Osteocyte (in vitro differentiated cells): ENCODE measurements around the gene MGST2. TPM values are rescaled to one million over a fixed set of nuclear protein-coding genes. Genes with fewer than 3 reads are reported as not detected.

Experiments used
- DNase-seq: peaks from one replicate; pipeline ENCODE4 v3.0.0; 2021; ENCODE audit warnings: mixed read lengths; ENCODE audit not compliant: unreplicated experiment; ENCODE audit errors: extremely low spot score
- H3K27ac Mint-ChIP-seq: one replicate; pipeline ENCODE4 v1.8.0; 2021; ENCODE audit warnings: mild to moderate bottlenecking, mixed read lengths; ENCODE audit not compliant: unreplicated experiment
- H3K27me3 Mint-ChIP-seq: one replicate; pipeline ENCODE4 v1.8.0; 2021; ENCODE audit warnings: mixed read lengths; ENCODE audit not compliant: unreplicated experiment
- H3K36me3 Mint-ChIP-seq: one replicate; pipeline ENCODE4 v1.8.0; 2021; ENCODE audit warnings: mixed read lengths; ENCODE audit not compliant: unreplicated experiment
- H3K4me1 Mint-ChIP-seq: one replicate; pipeline ENCODE4 v1.8.0; 2021; ENCODE audit warnings: mixed read lengths; ENCODE audit not compliant: unreplicated experiment
- H3K4me3 Mint-ChIP-seq: one replicate; pipeline ENCODE4 v1.8.0; 2021; ENCODE audit warnings: mild to moderate bottlenecking, moderate library complexity, mixed read lengths; ENCODE audit not compliant: unreplicated experiment
- H3K9me3 Mint-ChIP-seq: one replicate; pipeline ENCODE4 v1.8.0; 2021; ENCODE audit warnings: mixed read lengths; ENCODE audit not compliant: unreplicated experiment
- CTCF ChIP-seq: fragments of 200-600 bp; sonication (generic); IDR thresholded peaks from 2 replicates; pipeline ENCODE4 v1.5.0; 2021; ENCODE audit warnings: antibody characterized with exemption, mild to moderate bottlenecking, moderate library complexity
- total RNA-seq: library from RNA; stranded (reverse); gene quantifications from 2 replicates; pipeline ENCODE4 v1.2.1, GENCODE V29; 2021

MGST2 gene
- total RNA-seq, 1 donor from 2014 or later, result 29.9 TPM

GRCh38 chr4:139659735-139660424, 5.7 kb upstream of the MGST2 start:
- peaks cover 3% of the 10 kb centered on the region for H3K27me3 Mint-ChIP-seq
- no peak for DNase-seq
- no peak overlapping the region for H3K27ac Mint-ChIP-seq
- no peaks in the 10 kb centered on the region for H3K9me3 Mint-ChIP-seq
- TF ChIP-seq CTCF, result no peak
- no peak overlapping the region for H3K4me3 Mint-ChIP-seq
- H3K36me3 Mint-ChIP-seq, result no peaks in the 10 kb centered on the region
- peaks cover 7% of the 10 kb centered on the region for H3K4me1 Mint-ChIP-seq

DNA sequence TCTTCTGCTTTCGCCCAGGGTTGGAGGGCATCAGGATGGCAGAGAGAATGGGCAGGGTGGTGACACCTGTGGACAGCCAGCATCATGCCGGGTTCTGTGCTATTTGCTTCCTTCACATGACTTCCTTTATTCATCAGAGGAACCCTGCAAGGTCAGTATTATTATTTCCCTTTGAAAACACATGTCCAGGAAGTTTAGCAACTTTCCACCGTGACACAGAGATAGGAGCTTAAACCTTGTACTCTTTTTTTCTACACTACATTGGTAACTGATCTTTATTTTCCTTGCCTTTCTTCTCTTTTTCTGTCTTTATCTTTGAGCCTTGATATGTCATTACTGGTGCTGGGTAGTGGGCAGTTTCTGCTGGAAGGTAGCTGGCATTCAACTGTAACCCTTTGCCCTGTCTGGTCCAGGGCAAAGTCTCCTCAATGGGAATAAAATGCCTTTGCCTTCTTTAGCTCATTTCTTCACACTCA, 5.0 kb upstream of the MGST2 start:
- Mint-ChIP-seq H3K4me1 (peaks cover 12% of the 10 kb centered on the region), H3K27me3 (peaks cover 2% of the 10 kb centered on the region), H3K9me3 (no peaks in the 10 kb centered on the region), H3K4me3 (no peak overlapping the region), H3K36me3 (no peaks in the 10 kb centered on the region), H3K27ac (no peak overlapping the region)
- no peak for DNase-seq
- TF ChIP-seq CTCF, result no peak

DNA sequence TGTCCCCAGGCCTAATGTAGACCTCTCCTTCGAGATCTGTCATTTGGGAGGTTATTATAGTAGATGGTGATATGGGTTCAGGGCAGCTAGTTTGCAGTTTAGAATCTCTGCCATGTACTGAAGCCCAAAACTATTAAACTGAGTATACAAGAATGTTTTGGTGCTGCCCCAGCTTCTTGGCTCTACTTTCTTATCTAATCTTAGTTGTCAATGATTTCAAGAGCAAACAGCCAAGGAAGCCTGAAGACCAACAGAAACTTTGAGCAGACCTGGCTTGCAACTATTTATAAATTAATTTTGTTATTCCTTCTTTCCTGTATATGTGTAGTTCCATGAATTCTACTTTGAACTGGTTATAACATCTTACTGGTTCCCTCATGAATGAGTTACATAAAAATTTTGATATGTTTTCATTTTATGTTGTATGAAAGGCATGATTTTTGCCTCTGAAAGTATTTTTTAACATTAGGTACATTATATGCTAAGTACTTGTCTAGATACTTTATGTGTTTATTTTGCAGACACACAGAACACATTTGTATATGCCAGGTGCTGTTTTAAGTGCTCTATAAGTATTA, 2.0 kb upstream of the MGST2 start:
- H3K27ac Mint-ChIP-seq, result no peak overlapping the region
- H3K4me3 Mint-ChIP-seq, result no peak overlapping the region
- no peaks in the 10 kb centered on the region for H3K9me3 Mint-ChIP-seq
- TF ChIP-seq CTCF, result no peak
- DNase-seq, result no peak
- peaks cover 32% of the 10 kb centered on the region for H3K4me1 Mint-ChIP-seq
- no peaks in the 10 kb centered on the region for H3K36me3 Mint-ChIP-seq
- H3K27me3 Mint-ChIP-seq, result no peaks in the 10 kb centered on the region

DNA sequence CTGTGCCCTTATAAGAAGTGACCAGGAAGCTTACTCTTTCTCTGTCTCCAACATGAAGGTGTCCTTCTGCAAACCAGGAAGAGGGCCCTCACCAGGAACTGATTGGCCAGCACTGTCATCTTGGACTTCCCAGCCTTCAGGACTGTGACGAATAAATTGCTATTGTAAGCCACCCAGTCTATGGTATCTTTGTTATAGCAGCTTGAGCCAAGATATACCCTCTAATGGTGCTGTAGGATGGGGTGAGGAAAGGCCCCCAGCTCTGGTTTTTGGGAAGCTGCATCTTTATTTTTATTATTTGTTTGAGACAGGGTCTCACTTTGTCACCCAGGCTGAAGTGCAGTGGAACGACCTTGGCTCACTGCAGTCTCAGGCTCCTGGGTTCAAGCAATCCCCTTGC, 1.2 kb upstream of the MGST2 start:
- DNase-seq, result no peak
- no peak for TF ChIP-seq CTCF

GRCh38 chr4:139665079-139665689, 435 bp upstream of the MGST2 start:
- H3K36me3 Mint-ChIP-seq, result no peaks in the 10 kb centered on the region
- H3K4me1 Mint-ChIP-seq, result peaks cover 32% of the 10 kb centered on the region
- H3K27me3 Mint-ChIP-seq, result no peaks in the 10 kb centered on the region
- no peak for TF ChIP-seq CTCF
- DNase-seq, result no peak
- peak overlapping the region; percentile 98 for H3K27ac Mint-ChIP-seq
- peak overlapping the region; percentile 84 for H3K4me3 Mint-ChIP-seq
- no peaks in the 10 kb centered on the region for H3K9me3 Mint-ChIP-seq

More for the DNA sequence above, 1.2 kb upstream of the MGST2 start:
- Mint-ChIP-seq H3K36me3 (no peaks in the 10 kb centered on the region), H3K4me1 (peaks cover 32% of the 10 kb centered on the region), H3K27me3 (no peaks in the 10 kb centered on the region), H3K27ac (no peak overlapping the region), H3K9me3 (no peaks in the 10 kb centered on the region), H3K4me3 (no peak overlapping the region)
